PC-9 (cell line): ENCODE data around the gene SNTG2. TPM values are rescaled to one million over a fixed set of nuclear protein-coding genes. Genes with fewer than 3 reads are reported as not detected.

Experiments
- BruUV-seq: library from RNA; stranded (reverse); fragments of 400-500 nt; replicated peaks from 2 replicates; lab custom pipeline; 2021; lab: Mats Ljungman, UMichigan
- CTCF ChIA-PET: fragments of 300-600 bp; sonication (Branson Sonifier 250); formaldehyde crosslinking; loops from one replicate; lab custom pipeline; 2022; ENCODE audit warnings: antibody characterized with exemption; lab: Charles Lee
- POLR2A ChIA-PET: fragments of 300-600 bp; sonication (Branson Sonifier 250); formaldehyde crosslinking; loops from one replicate; lab custom pipeline; 2022; ENCODE audit warnings: antibody characterized with exemption; ENCODE audit not compliant: unreplicated experiment; lab: Charles Lee
- DNase-seq, 2 experiments: peaks; one replicate each; pipeline versions ENCODE4 v3.0.0 to v3.0.0-alpha.2; 2015 to 2022; ENCODE audit warnings: mixed read lengths in 1 of 2
- H2AFZ ChIP-seq: fragments of 200-600 bp; sonication (generic); 2 replicates; pipeline ENCODE4 v1.8.1; 2017; ENCODE audit warnings: antibody characterized with exemption
- H3F3A ChIP-seq: fragments of 200-600 bp; sonication (generic); 2 replicates; pipeline ENCODE4 v1.8.1; 2017; ENCODE audit warnings: antibody characterized with exemption, mild to moderate bottlenecking, low read depth; ENCODE audit not compliant: insufficient read depth
- H3K27ac ChIP-seq: fragments of 200-600 bp; sonication (generic); 2 replicates; pipeline ENCODE4 v1.6.1; 2016; ENCODE audit warnings: mixed run types
- H3K27me3 ChIP-seq: fragments of 200-600 bp; sonication (generic); 2 replicates; pipeline ENCODE4 v1.6.1; 2016; ENCODE audit warnings: low read depth, mixed run types; ENCODE audit not compliant: insufficient read depth
- H3K36me3 ChIP-seq: fragments of 200-600 bp; sonication (generic); 2 replicates; pipeline ENCODE4 v1.6.1; 2016; ENCODE audit warnings: low read depth, mixed run types
- H3K4me1 ChIP-seq: fragments of 200-600 bp; sonication (generic); replicated peaks from 2 replicates; pipeline ENCODE4 v1.6.1; 2016; ENCODE audit warnings: mixed run types; ENCODE audit not compliant: insufficient read depth
- H3K4me2 ChIP-seq: fragments of 200-600 bp; sonication (generic); 2 replicates; pipeline ENCODE4 v1.6.1; 2017; ENCODE audit warnings: mixed run types
- H3K4me3 ChIP-seq: fragments of 200-600 bp; sonication (generic); 2 replicates; pipeline ENCODE4 v1.6.1; 2016; ENCODE audit warnings: mixed run types
- H3K79me2 ChIP-seq: fragments of 200-600 bp; sonication (generic); 2 replicates; pipeline ENCODE4 v1.6.1; 2017; ENCODE audit warnings: low read depth, mixed run types
- H3K9me2 ChIP-seq: fragments of 200-600 bp; sonication (generic); 2 replicates; pipeline ENCODE4 v1.8.1; 2017; ENCODE audit warnings: mild to moderate bottlenecking; ENCODE audit not compliant: insufficient read depth
- H3K9me3 ChIP-seq: fragments of 200-600 bp; sonication (generic); 2 replicates; pipeline ENCODE4 v1.8.1; 2016; ENCODE audit warnings: low read depth; ENCODE audit not compliant: insufficient read depth
- H4K20me1 ChIP-seq: fragments of 200-600 bp; sonication (generic); 2 replicates; pipeline ENCODE4 v1.8.1; 2017; ENCODE audit not compliant: insufficient read depth
- CTCF ChIP-seq: fragments of 200-600 bp; sonication (generic); conservative IDR thresholded peaks from 2 replicates; pipeline ENCODE4 v1.6.1; 2017; ENCODE audit warnings: mixed run types, antibody characterized with exemption, mild to moderate bottlenecking, moderate library complexity
- EZH2 ChIP-seq: fragments of 200-600 bp; sonication (generic); IDR thresholded peaks from 2 replicates; pipeline ENCODE4 v1.8.0; 2017; ENCODE audit warnings: antibody characterized with exemption, low read depth
- intact Hi-C: fragments of 100-400 bp; cut with micrococcal nuclease; formaldehyde crosslinking; loops from one replicate; pipeline ENCODE4 v1.10.0; 2022; ENCODE audit not compliant: unreplicated experiment
- total RNA-seq: library from RNA; stranded (reverse); gene quantifications from 2 replicates; pipeline ENCODE4 v1.2.3, GENCODE V29; 2021

SNTG2 gene
- total RNA-seq, 1 experiment from 2014 or later = not detected

- Histone ChIP-seq H3K4me1 (no peaks in the 10 kb centered on the region), H4K20me1 (0 out of 2 replicates have a peak, but pooled peaks cover 6% of the 10 kb centered on the region), H3K4me2 (no peak overlapping the region), H3K27ac (no peak overlapping the region), H3K27me3 (peaks cover 91% of the 10 kb centered on the region), H3K9me2 (no peaks in the 10 kb centered on the region), H3K79me2 (no peaks in the 10 kb centered on the region), H3K9me3 (no peaks in the 10 kb centered on the region), H2AFZ (no peak overlapping the region), H3F3A (no peaks in the 10 kb centered on the region), H3K4me3 (no peak overlapping the region), H3K36me3 (no peaks in the 10 kb centered on the region)
- no TSS peak for BruUV-seq
- intact Hi-C loops = no loop called here
- DNase-seq = no peak
- POLR2A ChIA-PET = interaction anchor here (0.7 kb wide), 1 partner anchor 303 kb away, joined by 8 read pairs; no protein-coding TSS in a partner anchor
- TF ChIP-seq EZH2 (no peak), CTCF (no peak)
- CTCF ChIA-PET = no interaction called here
These were observed 285.2 kb downstream of the SNTG2 start for GRCh38 chr2:1235806-1236205.

- Histone ChIP-seq H3K9me2 (no peaks in the 10 kb centered on the region), H2AFZ (no peak overlapping the region), H3K27ac (no peak overlapping the region), H4K20me1 (0 out of 2 replicates have a peak, but pooled peaks cover 6% of the 10 kb centered on the region), H3K27me3 (peaks cover 91% of the 10 kb centered on the region), H3K4me3 (no peak overlapping the region), H3K36me3 (no peaks in the 10 kb centered on the region), H3K9me3 (no peaks in the 10 kb centered on the region), H3K4me2 (no peak overlapping the region), H3K79me2 (no peaks in the 10 kb centered on the region), H3F3A (no peaks in the 10 kb centered on the region), H3K4me1 (no peaks in the 10 kb centered on the region)
- POLR2A ChIA-PET = no interaction called here
- CTCF ChIA-PET = no interaction called here
- no TSS peak for BruUV-seq
- TF ChIP-seq CTCF (no peak), EZH2 (no peak)
- intact Hi-C loops = no loop called here
- DNase-seq = no peak
These were observed 286.0 kb downstream of the SNTG2 start for GRCh38 chr2:1236606-1237005.

- Histone ChIP-seq H3K4me1 (no peaks in the 10 kb centered on the region), H3K4me3 (no peak overlapping the region), H3K27me3 (peaks cover 91% of the 10 kb centered on the region), H3K4me2 (no peak overlapping the region), H2AFZ (no peak overlapping the region), H3K36me3 (no peaks in the 10 kb centered on the region), H3K27ac (no peak overlapping the region), H3K79me2 (no peaks in the 10 kb centered on the region), H3K9me2 (no peaks in the 10 kb centered on the region), H3K9me3 (no peaks in the 10 kb centered on the region), H3F3A (no peaks in the 10 kb centered on the region), H4K20me1 (0 out of 2 replicates have a peak, but pooled peaks cover 6% of the 10 kb centered on the region)
- BruUV-seq = no TSS peak
- DNase-seq = no peak
- intact Hi-C loops = no loop called here
- ChIA-PET CTCF (no interaction called here), POLR2A (no interaction called here)
- TF ChIP-seq EZH2 = no peak
- TF ChIP-seq CTCF = no peak
These were observed 287.1 kb downstream of the SNTG2 start for GRCh38 chr2:1237783-1238182.
